GM23338 (cell line): Measurements from ENCODE around the gene DEXI. TPM values are rescaled to one million over a fixed set of nuclear protein-coding genes. Genes with fewer than 3 reads are reported as not detected.
A peak's percentile ranks its signal among the peaks of the same experiment; 100 is the strongest.

Experiments used
- ATAC-seq: fragments of 200-7000 bp; cut with Tn5 transposase; 3 replicates; pipeline ENCODE4 v1.9.1; 2020
- DNase-seq: peaks from one replicate; pipeline ENCODE4 v3.0.0-alpha.2; 2015; ENCODE audit warnings: low spot score
- H2AFZ ChIP-seq: fragments of 200-600 bp; sonication (generic); 2 replicates; pipeline ENCODE4 v1.8.0; 2016; ENCODE audit warnings: antibody characterized with exemption, mild to moderate bottlenecking, moderate library complexity
- H3F3A ChIP-seq: fragments of 200-600 bp; sonication (generic); replicated peaks from 2 replicates; pipeline ENCODE4 v1.8.0; 2017; ENCODE audit warnings: antibody characterized with exemption, mixed run types, low read depth
- H3K27ac ChIP-seq: fragments of 200-600 bp; sonication (generic); 2 replicates; pipeline ENCODE4 v1.6.1; 2016; ENCODE audit warnings: low read depth
- H3K27me3 ChIP-seq: fragments of 200-600 bp; sonication (generic); 2 replicates; pipeline ENCODE4 v1.8.0; 2016; ENCODE audit warnings: mild to moderate bottlenecking, mixed run types, moderate library complexity; ENCODE audit not compliant: insufficient read depth
- H3K36me3 ChIP-seq: fragments of 200-600 bp; sonication (generic); 2 replicates; pipeline ENCODE4 v1.8.0; 2016; ENCODE audit warnings: mild to moderate bottlenecking; ENCODE audit not compliant: insufficient read depth
- H3K4me1 ChIP-seq: fragments of 200-600 bp; sonication (generic); 2 replicates; pipeline ENCODE4 v1.8.0; 2016; ENCODE audit warnings: mild to moderate bottlenecking, moderate library complexity; ENCODE audit not compliant: insufficient read depth
- H3K4me2 ChIP-seq: fragments of 200-600 bp; sonication (generic); 2 replicates; pipeline ENCODE4 v1.7.1; 2017; ENCODE audit warnings: mixed run types
- H3K4me3 ChIP-seq: fragments of 200-600 bp; sonication (generic); 2 replicates; pipeline ENCODE4 v1.6.1; 2016; ENCODE audit warnings: mixed run types
- H3K79me2 ChIP-seq: fragments of 200-600 bp; sonication (generic); replicated peaks from 2 replicates; pipeline ENCODE4 v1.8.0; 2017; ENCODE audit warnings: mild to moderate bottlenecking; ENCODE audit not compliant: insufficient read depth
- H3K9me2 ChIP-seq: fragments of 200-600 bp; sonication (generic); 2 replicates; pipeline ENCODE4 v1.8.0; 2017; ENCODE audit not compliant: insufficient read depth
- H4K20me1 ChIP-seq: fragments of 200-600 bp; sonication (generic); replicated peaks from 2 replicates; pipeline ENCODE4 v1.8.0; 2017; ENCODE audit warnings: mild to moderate bottlenecking; ENCODE audit not compliant: insufficient read depth
- H3K27ac Mint-ChIP-seq: 2 replicates; pipeline ENCODE4 v1.8.0; 2020; ENCODE audit warnings: inconsistent platforms, mild to moderate bottlenecking, moderate library complexity, mixed read lengths
- H3K27me3 Mint-ChIP-seq: 3 replicates; pipeline ENCODE4 v1.8.0; 2022; ENCODE audit warnings: low read depth, mild to moderate bottlenecking, moderate library complexity, mixed read lengths, inconsistent platforms; ENCODE audit not compliant: insufficient read depth, poor library complexity
- H3K36me3 Mint-ChIP-seq: 3 replicates; pipeline ENCODE4 v1.8.0; 2021; ENCODE audit warnings: low read depth, mild to moderate bottlenecking, inconsistent platforms, moderate library complexity, mixed read lengths
- H3K4me1 Mint-ChIP-seq: 3 replicates; pipeline ENCODE4 v1.8.0; 2020; ENCODE audit warnings: mild to moderate bottlenecking, inconsistent platforms, mixed read lengths
- H3K4me3 Mint-ChIP-seq: 3 replicates; pipeline ENCODE4 v1.8.0; 2021; ENCODE audit warnings: moderate library complexity, mild to moderate bottlenecking, inconsistent platforms, mixed read lengths
- H3K9me3 Mint-ChIP-seq: 3 replicates; pipeline ENCODE4 v1.8.0; 2020; ENCODE audit warnings: moderate library complexity, mild to moderate bottlenecking, inconsistent platforms, mixed read lengths
- CREB1 ChIP-seq: fragments of 250-450 bp; sonication (Bioruptor Pico); IDR thresholded peaks from 2 replicates; pipeline ENCODE4 v1.5.0; 2020; ENCODE audit warnings: low read depth, mild to moderate bottlenecking, moderate library complexity
- CTCF ChIP-seq, 2 experiments: fragments of 200-600 bp in 1 of 2; sonication (generic) in 1 of 2; conservative IDR thresholded peaks; 2 replicates each; pipeline versions ENCODE4 v1.5.1 to v1.6.1; 2016 to 2017; ENCODE audit warnings: antibody characterized with exemption in 2 of 2, low read depth in 2 of 2, mild to moderate bottlenecking in 2 of 2, moderate library complexity in 1 of 2
- EZH2 ChIP-seq: fragments of 200-600 bp; sonication (generic); IDR thresholded peaks from one replicate; pipeline ENCODE4 v1.8.0; 2017; ENCODE audit warnings: antibody characterized with exemption, mild to moderate bottlenecking, low read depth; ENCODE audit not compliant: unreplicated experiment
- EZH2phosphoT487 ChIP-seq: fragments of 200-600 bp; sonication (generic); IDR thresholded peaks from one replicate; pipeline ENCODE4 v1.8.1; 2018; ENCODE audit warnings: antibody characterized with exemption; ENCODE audit not compliant: unreplicated experiment
- JUNB ChIP-seq: IDR thresholded peaks from one replicate; pipeline ENCODE4 v1.6.1; 2016; ENCODE audit warnings: antibody characterized with exemption; ENCODE audit not compliant: unreplicated experiment
- NANOG ChIP-seq: IDR thresholded peaks from 2 replicates; pipeline ENCODE4 v1.6.1; 2016; ENCODE audit warnings: antibody characterized with exemption, borderline replicate concordance
- POLR2AphosphoS5 ChIP-seq: IDR thresholded peaks from 2 replicates; pipeline ENCODE4 v1.6.1; 2016; ENCODE audit warnings: antibody characterized with exemption, low read depth
- STAT1 ChIP-seq: IDR thresholded peaks from one replicate; pipeline ENCODE4 v1.6.1; 2016; ENCODE audit warnings: antibody characterized with exemption; ENCODE audit not compliant: unreplicated experiment
- ZNF114 ChIP-seq: fragments of 250-450 bp; sonication (Bioruptor Pico); IDR thresholded peaks from 2 replicates; pipeline ENCODE4 v1.5.0; 2020; ENCODE audit warnings: mild to moderate bottlenecking, moderate library complexity
- ZNF331 ChIP-seq: fragments of 250-450 bp; sonication (Bioruptor Pico); IDR thresholded peaks from 2 replicates; pipeline ENCODE4 v1.5.0; 2020; ENCODE audit warnings: low read depth, mild to moderate bottlenecking, moderate library complexity
- ZNF462 ChIP-seq: fragments of 250-450 bp; sonication (Bioruptor Pico); IDR thresholded peaks from 2 replicates; pipeline ENCODE4 v1.5.0; 2020; ENCODE audit warnings: mild to moderate bottlenecking, moderate library complexity
- polyA plus RNA-seq: library from polyadenylated mRNA; unstranded; fragments of >200 nt; fragmentation: Nextera tagmentation; extraction: Ambion mirVana; gene quantifications from 2 replicates; pipeline ENCODE4 v1.2.1, GENCODE V29; 2016
- total RNA-seq: library from RNA; depleted of rRNA; stranded (reverse); fragments of >200 nt; shearing (Covaris generic); gene quantifications from 2 replicates; pipeline ENCODE4 v1.2.3, GENCODE V29; 2014
- TF ChIP-seq, protein P1 (sequence below): IDR thresholded peaks from 2 replicates; pipeline ENCODE4 v1.6.1; 2016; ENCODE audit warnings: antibody characterized with exemption
- TF ChIP-seq, protein P2 (sequence below): IDR thresholded peaks from one replicate; pipeline ENCODE4 v1.6.1; 2018; ENCODE audit warnings: antibody characterized with exemption; ENCODE audit not compliant: unreplicated experiment

Gene DEXI
- total and polyA plus RNA-seq, 2 experiments from 2014 or later, result 26.5 to 58.2 TPM

DNA sequence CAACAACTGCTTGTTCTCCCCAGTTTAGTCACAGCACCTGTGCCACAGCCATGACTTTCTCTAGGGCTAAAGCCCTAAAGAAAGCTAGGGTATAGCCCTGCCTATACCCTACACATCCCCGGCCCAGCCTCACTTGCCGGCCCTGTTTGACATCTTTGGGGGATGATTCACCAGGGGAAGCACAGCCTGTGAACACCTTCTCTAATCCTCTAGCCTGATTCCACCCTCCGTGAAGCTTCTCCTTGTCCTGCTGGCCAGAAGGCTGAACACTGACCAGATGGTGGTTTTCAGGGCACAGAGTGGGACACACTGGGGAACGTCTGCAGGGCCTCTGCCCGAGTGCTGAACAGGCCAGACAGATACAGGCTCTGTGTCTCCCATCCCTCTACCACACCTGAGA is 8.1 kb upstream of the DEXI start:
- H3F3A ChIP-seq, result peaks cover 8% of the 10 kb centered on the region; the same call in 1 of the 2 replicates
- H3K36me3 Mint-ChIP-seq, result no peaks in the 10 kb centered on the region
- peak overlapping the region; percentile 39; the same call in 1 of the 2 replicates for H3K27ac ChIP-seq
- H3K4me3 ChIP-seq, result no peak overlapping the region
- no peak overlapping the region for H3K27ac Mint-ChIP-seq
- no peaks in the 10 kb centered on the region for H3K36me3 ChIP-seq
- H2AFZ ChIP-seq, result no peak overlapping the region
- H3K4me2 ChIP-seq, result peak overlapping the region; percentile 46; the same call in 1 of the 2 replicates
- ATAC-seq (no peak), DNase-seq (no peak)
- peaks cover 66% of the 10 kb centered on the region for H3K79me2 ChIP-seq
- no peak overlapping the region for H3K4me3 Mint-ChIP-seq
- no peaks in the 10 kb centered on the region for H3K9me2 ChIP-seq
- peaks cover 51% of the 10 kb centered on the region for H3K4me1 Mint-ChIP-seq
- peaks cover 2% of the 10 kb centered on the region for H3K27me3 Mint-ChIP-seq
- H3K27me3 ChIP-seq, result no peaks in the 10 kb centered on the region
- peaks cover 48% of the 10 kb centered on the region for H3K4me1 ChIP-seq
- H3K9me3 Mint-ChIP-seq, result no peaks in the 10 kb centered on the region
- TF ChIP-seq EZH2 (no peak), CREB1 (CRISPR knock-in tag) (no peak), STAT1 (no peak), POLR2AphosphoS5 (no peak), CTCF (conservative IDR thresholded peaks at IDR 0.05; ENCODE audit: low read depth in 2 of 2) (no peak), EZH2phosphoT487 (no peak), ZNF114 (CRISPR knock-in tag) (no peak), ZNF331 (CRISPR knock-in tag) (no peak), NANOG (no peak), JUNB (no peak), ZNF462 (CRISPR knock-in tag) (no peak)
- TF ChIP-seq, protein P1, sequence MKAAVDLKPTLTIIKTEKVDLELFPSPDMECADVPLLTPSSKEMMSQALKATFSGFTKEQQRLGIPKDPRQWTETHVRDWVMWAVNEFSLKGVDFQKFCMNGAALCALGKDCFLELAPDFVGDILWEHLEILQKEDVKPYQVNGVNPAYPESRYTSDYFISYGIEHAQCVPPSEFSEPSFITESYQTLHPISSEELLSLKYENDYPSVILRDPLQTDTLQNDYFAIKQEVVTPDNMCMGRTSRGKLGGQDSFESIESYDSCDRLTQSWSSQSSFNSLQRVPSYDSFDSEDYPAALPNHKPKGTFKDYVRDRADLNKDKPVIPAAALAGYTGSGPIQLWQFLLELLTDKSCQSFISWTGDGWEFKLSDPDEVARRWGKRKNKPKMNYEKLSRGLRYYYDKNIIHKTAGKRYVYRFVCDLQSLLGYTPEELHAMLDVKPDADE, result no peak
- TF ChIP-seq, protein P2, sequence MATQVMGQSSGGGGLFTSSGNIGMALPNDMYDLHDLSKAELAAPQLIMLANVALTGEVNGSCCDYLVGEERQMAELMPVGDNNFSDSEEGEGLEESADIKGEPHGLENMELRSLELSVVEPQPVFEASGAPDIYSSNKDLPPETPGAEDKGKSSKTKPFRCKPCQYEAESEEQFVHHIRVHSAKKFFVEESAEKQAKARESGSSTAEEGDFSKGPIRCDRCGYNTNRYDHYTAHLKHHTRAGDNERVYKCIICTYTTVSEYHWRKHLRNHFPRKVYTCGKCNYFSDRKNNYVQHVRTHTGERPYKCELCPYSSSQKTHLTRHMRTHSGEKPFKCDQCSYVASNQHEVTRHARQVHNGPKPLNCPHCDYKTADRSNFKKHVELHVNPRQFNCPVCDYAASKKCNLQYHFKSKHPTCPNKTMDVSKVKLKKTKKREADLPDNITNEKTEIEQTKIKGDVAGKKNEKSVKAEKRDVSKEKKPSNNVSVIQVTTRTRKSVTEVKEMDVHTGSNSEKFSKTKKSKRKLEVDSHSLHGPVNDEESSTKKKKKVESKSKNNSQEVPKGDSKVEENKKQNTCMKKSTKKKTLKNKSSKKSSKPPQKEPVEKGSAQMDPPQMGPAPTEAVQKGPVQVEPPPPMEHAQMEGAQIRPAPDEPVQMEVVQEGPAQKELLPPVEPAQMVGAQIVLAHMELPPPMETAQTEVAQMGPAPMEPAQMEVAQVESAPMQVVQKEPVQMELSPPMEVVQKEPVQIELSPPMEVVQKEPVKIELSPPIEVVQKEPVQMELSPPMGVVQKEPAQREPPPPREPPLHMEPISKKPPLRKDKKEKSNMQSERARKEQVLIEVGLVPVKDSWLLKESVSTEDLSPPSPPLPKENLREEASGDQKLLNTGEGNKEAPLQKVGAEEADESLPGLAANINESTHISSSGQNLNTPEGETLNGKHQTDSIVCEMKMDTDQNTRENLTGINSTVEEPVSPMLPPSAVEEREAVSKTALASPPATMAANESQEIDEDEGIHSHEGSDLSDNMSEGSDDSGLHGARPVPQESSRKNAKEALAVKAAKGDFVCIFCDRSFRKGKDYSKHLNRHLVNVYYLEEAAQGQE, result no peak
- H4K20me1 ChIP-seq, result 0 out of 2 replicates have a peak, but pooled peaks cover 4% of the 10 kb centered on the region
